Loucy (cell line): Measurements from ENCODE around the gene SLC35G4.

Experiments used
- CTCF ChIP-seq: fragments of 200-600 bp; sonication (generic); conservative IDR thresholded peaks from 2 replicates; pipeline ENCODE4 v1.5.1; 2014; ENCODE audit warnings: mild to moderate bottlenecking, antibody characterized with exemption, low read length
- EZH2phosphoT487 ChIP-seq: fragments of 200-600 bp; IDR thresholded peaks from 2 replicates; pipeline ENCODE4 v1.6.1; 2018; ENCODE audit warnings: antibody characterized with exemption, mild to moderate bottlenecking, moderate library complexity, borderline replicate concordance

DNA sequence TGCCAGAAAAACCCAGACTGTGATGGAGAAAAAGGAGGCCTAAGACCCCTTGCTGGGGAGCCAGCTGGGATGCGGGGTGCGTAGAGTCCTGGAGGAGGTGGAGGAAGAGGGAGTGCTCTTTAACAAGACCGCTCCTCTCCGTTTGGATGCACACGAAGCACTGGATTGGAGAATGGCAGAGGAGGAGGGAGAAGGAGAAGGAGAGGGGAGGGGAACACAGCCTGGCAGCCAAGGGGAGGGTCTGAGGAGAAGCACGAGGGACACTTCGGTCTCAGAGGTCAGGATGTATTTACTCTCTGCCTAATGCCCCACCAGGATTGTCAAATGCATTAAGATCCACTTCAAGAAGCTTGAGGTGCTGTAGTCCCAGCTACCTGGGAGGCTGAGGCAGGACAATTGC lies 42.0 kb upstream of the SLC35G4 start:
- TF ChIP-seq CTCF (no peak), EZH2phosphoT487 (no peak)
